Tibial artery (tissue), 4 donors: ENCODE results near the gene MAN2B2.
"Not testable (repeated sequence)": the region's sequence is repeated elsewhere in the genome, so short reads cannot be mapped to it uniquely, and the experiment has no call there.

ENCODE experiments used
- DNase-seq, 2 donors: peaks; one replicate each; pipeline ENCODE4 v3.0.0-alpha.2; 2019
- H3K27ac ChIP-seq, 2 donors: fragments of 200-600 bp; sonication (generic) in 1 of 2; 1 replicate in 1 of 2; 2 replicates in 1 of 2; pipeline ENCODE4 v1.5.1; 2018 to 2019; ENCODE audit warnings: mild to moderate bottlenecking in 1 of 2
- H3K27me3 ChIP-seq, 2 donors: fragments of 200-600 bp; sonication (generic) in 1 of 2; one replicate each; pipeline versions ENCODE4 v1.5.1 to v1.6.0; 2016 to 2019
- H3K36me3 ChIP-seq, 3 donors: fragments of 200-600 bp; sonication (generic) in 2 of 3; one replicate each; pipeline ENCODE4 v1.5.1; 2016 to 2019; ENCODE audit warnings: mild to moderate bottlenecking in 2 of 3
- H3K4me1 ChIP-seq, 4 donors: fragments of 200-600 bp; sonication (generic) in 2 of 4; 1 replicate in 3 of 4; 2 replicates in 1 of 4; pipeline ENCODE4 v1.5.1; 2016 to 2019
- H3K4me3 ChIP-seq, 2 donors: fragments of 200-600 bp; sonication (generic) in 1 of 2; 1 replicate in 1 of 2; 2 replicates in 1 of 2; pipeline ENCODE4 v1.5.1; 2018 to 2019; ENCODE audit warnings: mild to moderate bottlenecking in 2 of 2
- H3K9me3 ChIP-seq, 3 donors: fragments of 200-600 bp; sonication (generic) in 1 of 3; one replicate each; pipeline ENCODE4 v1.5.1; 2016 to 2019
- intact Hi-C: fragments of 100-400 bp; cut with DNase I; formaldehyde crosslinking; loops from one replicate; pipeline ENCODE4 v1.15.0; 2023; ENCODE audit warnings: low total_unique reads
- TF ChIP-seq, protein P1 (sequence below), 2 experiments: fragments of 200-600 bp in 1 of 2; fragments of 450-650 bp in 1 of 2; IDR thresholded peaks; one replicate each; pipeline ENCODE4 v1.5.1; 2017 to 2019; ENCODE audit warnings: antibody characterized with exemption in 2 of 2, mild to moderate bottlenecking in 1 of 2, moderate library complexity in 1 of 2

MAN2B2 gene

GRCh38 chr4:6671648-6672047 is 96.7 kb downstream of the MAN2B2 start:
- Histone ChIP-seq H3K27ac (no peak overlapping the region), H3K27me3 (no peaks in the 10 kb centered on the region), H3K4me3 (no peak overlapping the region), H3K4me1 (peaks cover 0 to 25% (median 22%) of the 10 kb centered on the region in 4 donors), H3K9me3 (no peaks in the 10 kb centered on the region), H3K36me3 (no peaks in the 10 kb centered on the region)
- intact Hi-C loops: loop anchor here (10.0 kb wide), 1 partner anchor 97 kb away; the partner anchor contains the start of gene MAN2B2
- TF ChIP-seq, protein P1, sequence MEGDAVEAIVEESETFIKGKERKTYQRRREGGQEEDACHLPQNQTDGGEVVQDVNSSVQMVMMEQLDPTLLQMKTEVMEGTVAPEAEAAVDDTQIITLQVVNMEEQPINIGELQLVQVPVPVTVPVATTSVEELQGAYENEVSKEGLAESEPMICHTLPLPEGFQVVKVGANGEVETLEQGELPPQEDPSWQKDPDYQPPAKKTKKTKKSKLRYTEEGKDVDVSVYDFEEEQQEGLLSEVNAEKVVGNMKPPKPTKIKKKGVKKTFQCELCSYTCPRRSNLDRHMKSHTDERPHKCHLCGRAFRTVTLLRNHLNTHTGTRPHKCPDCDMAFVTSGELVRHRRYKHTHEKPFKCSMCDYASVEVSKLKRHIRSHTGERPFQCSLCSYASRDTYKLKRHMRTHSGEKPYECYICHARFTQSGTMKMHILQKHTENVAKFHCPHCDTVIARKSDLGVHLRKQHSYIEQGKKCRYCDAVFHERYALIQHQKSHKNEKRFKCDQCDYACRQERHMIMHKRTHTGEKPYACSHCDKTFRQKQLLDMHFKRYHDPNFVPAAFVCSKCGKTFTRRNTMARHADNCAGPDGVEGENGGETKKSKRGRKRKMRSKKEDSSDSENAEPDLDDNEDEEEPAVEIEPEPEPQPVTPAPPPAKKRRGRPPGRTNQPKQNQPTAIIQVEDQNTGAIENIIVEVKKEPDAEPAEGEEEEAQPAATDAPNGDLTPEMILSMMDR (IDR thresholded peaks at IDR 0.05): no peak
- DNase-seq: no peak

DNA sequence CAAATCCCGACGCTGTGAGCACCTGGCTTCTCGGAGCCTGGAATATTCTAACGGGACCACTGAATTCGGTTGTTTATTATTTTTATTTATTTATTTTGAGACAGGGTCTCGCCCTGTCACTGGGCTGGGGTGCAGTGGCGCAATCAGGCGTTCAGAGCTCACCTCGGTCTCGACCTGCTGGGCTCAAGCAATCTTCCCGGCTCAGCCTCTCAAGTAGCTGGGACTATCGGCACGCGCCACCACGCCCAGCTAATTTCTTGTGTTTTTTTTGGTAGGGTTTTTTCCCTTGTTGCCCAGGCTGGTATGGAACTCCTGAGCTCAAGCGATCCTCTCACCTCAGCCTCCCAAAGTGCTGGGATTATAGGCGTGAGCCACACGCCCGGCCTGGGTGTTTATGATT is 97.1 kb downstream of the MAN2B2 start:
- TF ChIP-seq, protein P1 (IDR thresholded peaks at IDR 0.05): no peak
- Histone ChIP-seq H3K36me3 (peaks cover 0 to 4% (median 0%) of the 10 kb centered on the region in 3 donors), H3K9me3 (no peaks in the 10 kb centered on the region), H3K4me1 (peaks cover 0 to 30% (median 27%) of the 10 kb centered on the region in 4 donors), H3K27ac (no peak overlapping the region), H3K27me3 (no peaks in the 10 kb centered on the region), H3K4me3 (no peak overlapping the region)
- intact Hi-C loops: loop anchor here (10.0 kb wide), 1 partner anchor 97 kb away; the partner anchor contains the start of gene MAN2B2
- no peak for DNase-seq

GRCh38 chr4:6672541-6673190 is 97.7 kb downstream of the MAN2B2 start:
- not testable (repeated sequence) for H3K36me3 ChIP-seq, H3K27me3 ChIP-seq, H3K9me3 ChIP-seq, DNase-seq
- peaks cover 0 to 33% (median 29%) of the 10 kb centered on the region in 4 donors for H3K4me1 ChIP-seq
- H3K27ac ChIP-seq: peak overlapping the region in 1 of 2 donors; percentile 90
- peak overlapping the region in 1 of 2 donors; percentile 76 for H3K4me3 ChIP-seq
- intact Hi-C loops: loop anchor here (10.0 kb wide), 1 partner anchor 98 kb away; the partner anchor contains the start of gene MAN2B2
